Caco-2 (cell line): ENCODE measurements around the gene RALBP1. TPM values are rescaled to one million over a fixed set of nuclear protein-coding genes. Genes with fewer than 3 reads are reported as not detected.
"Not testable (repeated sequence)": the region's sequence is repeated elsewhere in the genome, so short reads cannot be mapped to it uniquely, and the experiment has no call there.

Experiments used
- BruUV-seq: library from RNA; stranded (reverse); fragments of 400-500 nt; replicated peaks from 2 replicates; lab custom pipeline; 2021; lab: Mats Ljungman, UMichigan
- CTCF ChIA-PET: fragments of 300-600 bp; sonication (Branson Sonifier 250); formaldehyde crosslinking; loops from one replicate; lab custom pipeline; 2022; ENCODE audit warnings: antibody characterized with exemption; lab: Charles Lee
- POLR2A ChIA-PET: fragments of 300-600 bp; sonication (Branson Sonifier 250); formaldehyde crosslinking; loops from one replicate; lab custom pipeline; 2022; ENCODE audit warnings: antibody characterized with exemption; lab: Charles Lee
- DNase-seq, 2 experiments: peaks; one replicate each; pipeline versions ENCODE4 v3.0.0 to v3.0.0-alpha.2; 2020 to 2022
- H3K27me3 ChIP-seq: replicated peaks from 2 replicates; pipeline ENCODE4 v1.6.0; 2011; ENCODE audit warnings: low read length; ENCODE audit not compliant: control insufficient read depth, insufficient read depth
- H3K36me3 ChIP-seq: 2 replicates; pipeline ENCODE4 v1.5.1; 2011; ENCODE audit warnings: low read length; ENCODE audit not compliant: control insufficient read depth, insufficient read depth
- H3K4me1 ChIP-seq: fragments of 250-450 bp; sonication (Bioruptor Pico); 2 replicates; pipeline ENCODE4 v1.5.1; 2020; ENCODE audit warnings: mild to moderate bottlenecking
- H3K4me3 ChIP-seq: 2 replicates; pipeline ENCODE4 v1.5.1; 2011; ENCODE audit warnings: low read depth, mild to moderate bottlenecking, control low read depth, low read length
- H3K9me3 ChIP-seq: fragments of 250-450 bp; sonication (Bioruptor Pico); 2 replicates; pipeline ENCODE4 v1.5.1; 2020; ENCODE audit warnings: mild to moderate bottlenecking, moderate library complexity
- H3K27ac Mint-ChIP-seq: one replicate; pipeline ENCODE4 v1.8.0; 2022; ENCODE audit warnings: mixed read lengths; ENCODE audit not compliant: unreplicated experiment
- H3K27me3 Mint-ChIP-seq: one replicate; pipeline ENCODE4 v1.8.0; 2022; ENCODE audit warnings: mixed read lengths; ENCODE audit not compliant: insufficient read depth, unreplicated experiment
- H3K36me3 Mint-ChIP-seq: one replicate; pipeline ENCODE4 v1.8.0; 2022; ENCODE audit warnings: mild to moderate bottlenecking, mixed read lengths; ENCODE audit not compliant: insufficient read depth, unreplicated experiment
- H3K4me1 Mint-ChIP-seq: one replicate; pipeline ENCODE4 v1.8.0; 2022; ENCODE audit warnings: low read depth, mixed read lengths; ENCODE audit not compliant: unreplicated experiment
- H3K4me3 Mint-ChIP-seq: one replicate; pipeline ENCODE4 v1.8.0; 2022; ENCODE audit warnings: mild to moderate bottlenecking, moderate library complexity, mixed read lengths; ENCODE audit not compliant: unreplicated experiment
- H3K9me3 Mint-ChIP-seq: one replicate; pipeline ENCODE4 v1.8.0; 2022; ENCODE audit warnings: mixed read lengths; ENCODE audit not compliant: unreplicated experiment
- intact Hi-C: fragments of 100-400 bp; cut with micrococcal nuclease; formaldehyde crosslinking; loops from one replicate; pipeline ENCODE4 v1.10.0; 2022; ENCODE audit not compliant: unreplicated experiment
- total RNA-seq: library from RNA; stranded (reverse); gene quantifications from 2 replicates; pipeline ENCODE4 v1.2.3, GENCODE V29; 2022
- TF ChIP-seq, protein P1 (sequence below), 2 experiments: fragments of 200-600 bp in 1 of 2; IDR thresholded peaks; 1 replicate in 1 of 2; 2 replicates in 1 of 2; pipeline versions ENCODE4 v1.5.1 to v1.8.0; 2011 to 2022; ENCODE audit warnings: antibody characterized with exemption in 1 of 2, control low read depth in 1 of 2, inconsistent platforms in 1 of 2, low read depth in 1 of 2, low read length in 1 of 2, mild to moderate bottlenecking in 1 of 2, moderate library complexity in 1 of 2; ENCODE audit not compliant: insufficient read depth in 1 of 2, severe bottlenecking in 1 of 2, unreplicated experiment in 1 of 2

The RALBP1 gene
- total RNA-seq, 1 experiment from 2014 or later = 66.3 TPM

DNA sequence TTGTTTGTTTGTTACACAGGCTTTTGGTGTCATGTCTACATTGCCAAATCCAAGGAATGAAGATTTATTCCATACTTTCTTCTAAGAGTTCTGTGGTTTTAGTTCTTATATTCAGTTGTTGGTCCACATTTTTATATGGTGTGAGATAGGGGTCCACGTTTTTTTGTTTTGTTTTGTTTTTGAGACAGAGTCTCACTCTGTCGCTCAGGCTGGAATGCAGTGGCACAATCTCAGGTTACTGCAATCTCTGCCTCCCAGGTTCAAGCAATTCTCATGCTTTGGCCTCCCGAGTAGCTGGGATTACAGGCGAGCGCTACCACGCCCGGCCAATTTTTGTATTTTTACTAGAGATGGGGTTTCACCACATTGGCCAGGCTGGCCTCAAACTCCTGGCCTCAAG lies 8.2 kb downstream of the RALBP1 start:
- H3K36me3 Mint-ChIP-seq = peaks cover 16% of the 10 kb centered on the region
- ChIA-PET POLR2A (interaction anchor here (0.6 kb wide), 1 partner anchor 284 kb away, joined by 3 read pairs; no protein-coding TSS in a partner anchor), CTCF (no interaction called here)
- intact Hi-C loops = no loop called here
- H3K9me3 Mint-ChIP-seq = no peaks in the 10 kb centered on the region
- DNase-seq = no peak
- no peaks in the 10 kb centered on the region for H3K27me3 ChIP-seq
- H3K27me3 Mint-ChIP-seq = no peaks in the 10 kb centered on the region
- TF ChIP-seq, protein P1, sequence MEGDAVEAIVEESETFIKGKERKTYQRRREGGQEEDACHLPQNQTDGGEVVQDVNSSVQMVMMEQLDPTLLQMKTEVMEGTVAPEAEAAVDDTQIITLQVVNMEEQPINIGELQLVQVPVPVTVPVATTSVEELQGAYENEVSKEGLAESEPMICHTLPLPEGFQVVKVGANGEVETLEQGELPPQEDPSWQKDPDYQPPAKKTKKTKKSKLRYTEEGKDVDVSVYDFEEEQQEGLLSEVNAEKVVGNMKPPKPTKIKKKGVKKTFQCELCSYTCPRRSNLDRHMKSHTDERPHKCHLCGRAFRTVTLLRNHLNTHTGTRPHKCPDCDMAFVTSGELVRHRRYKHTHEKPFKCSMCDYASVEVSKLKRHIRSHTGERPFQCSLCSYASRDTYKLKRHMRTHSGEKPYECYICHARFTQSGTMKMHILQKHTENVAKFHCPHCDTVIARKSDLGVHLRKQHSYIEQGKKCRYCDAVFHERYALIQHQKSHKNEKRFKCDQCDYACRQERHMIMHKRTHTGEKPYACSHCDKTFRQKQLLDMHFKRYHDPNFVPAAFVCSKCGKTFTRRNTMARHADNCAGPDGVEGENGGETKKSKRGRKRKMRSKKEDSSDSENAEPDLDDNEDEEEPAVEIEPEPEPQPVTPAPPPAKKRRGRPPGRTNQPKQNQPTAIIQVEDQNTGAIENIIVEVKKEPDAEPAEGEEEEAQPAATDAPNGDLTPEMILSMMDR (IDR thresholded peaks at IDR 0.05; ENCODE audit: insufficient read depth in 1 of 2, low read depth in 1 of 2, low read length in 1 of 2, severe bottlenecking in 1 of 2, unreplicated experiment in 1 of 2) = no peak
- no peak overlapping the region for H3K27ac Mint-ChIP-seq
- H3K36me3 ChIP-seq = no peaks in the 10 kb centered on the region
- no peaks in the 10 kb centered on the region for H3K4me1 ChIP-seq
- no peaks in the 10 kb centered on the region for H3K9me3 ChIP-seq
- peaks cover 16% of the 10 kb centered on the region for H3K4me1 Mint-ChIP-seq
- H3K4me3 Mint-ChIP-seq = no peak overlapping the region
- no peak overlapping the region for H3K4me3 ChIP-seq
- BruUV-seq = no TSS peak

DNA sequence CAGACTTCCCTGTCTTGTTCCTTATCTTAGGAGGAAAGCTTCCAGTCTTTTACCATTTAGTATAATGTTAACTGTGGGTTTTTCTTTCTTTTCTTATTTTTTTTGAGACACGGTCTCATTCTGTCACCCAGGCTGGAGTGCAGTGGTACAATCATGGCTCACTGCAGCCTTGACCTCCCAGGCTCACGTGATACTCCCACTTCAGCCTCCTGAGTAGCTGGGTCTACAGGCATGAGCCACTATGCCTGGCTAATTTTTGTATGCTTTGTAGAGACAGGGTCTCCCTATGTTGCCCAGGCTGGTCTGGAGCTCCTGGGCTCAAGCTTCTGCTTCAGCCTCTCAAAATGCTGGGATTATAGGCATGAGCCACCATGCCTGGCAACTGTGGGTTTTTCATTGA lies 9.5 kb downstream of the RALBP1 start:
- POLR2A ChIA-PET, H3K36me3 ChIP-seq, intact Hi-C loops, H3K4me1 Mint-ChIP-seq, H3K27me3 Mint-ChIP-seq, BruUV-seq, H3K27me3 ChIP-seq, H3K36me3 Mint-ChIP-seq, H3K4me3 Mint-ChIP-seq, H3K9me3 ChIP-seq, DNase-seq, H3K4me1 ChIP-seq, H3K27ac Mint-ChIP-seq, H3K9me3 Mint-ChIP-seq, H3K4me3 ChIP-seq: not testable (repeated sequence)
- CTCF ChIA-PET = interaction anchor here (0.6 kb wide), 1 partner anchor 475 kb away, joined by 3 read pairs; no protein-coding TSS in a partner anchor

DNA sequence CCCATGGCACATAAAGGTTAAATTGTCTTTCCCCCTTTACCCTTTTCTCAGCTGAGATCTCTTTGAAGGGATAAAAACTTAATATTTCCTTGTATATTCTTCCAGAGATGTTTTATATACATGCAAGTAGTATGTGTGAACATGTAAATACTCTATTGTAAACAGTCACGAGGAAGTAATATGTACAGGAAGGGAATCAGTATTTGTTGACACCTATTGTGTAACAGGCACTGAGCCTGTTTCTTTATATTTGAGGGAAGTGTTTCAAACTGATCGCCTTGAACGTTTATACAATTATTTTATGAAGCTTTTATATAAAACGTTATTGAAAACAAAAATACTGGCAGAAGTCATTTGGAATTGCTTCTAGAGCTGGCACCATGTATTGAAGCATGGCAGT lies 13.2 kb downstream of the RALBP1 start:
- Mint-ChIP-seq H3K36me3 (peaks cover 12% of the 10 kb centered on the region), H3K4me3 (no peak overlapping the region), H3K4me1 (peaks cover 6% of the 10 kb centered on the region), H3K9me3 (no peaks in the 10 kb centered on the region), H3K27me3 (no peaks in the 10 kb centered on the region), H3K27ac (peak overlapping the region; percentile 42)
- CTCF ChIA-PET = no interaction called here
- intact Hi-C loops = no loop called here
- H3K9me3 ChIP-seq = 0 out of 2 replicates have a peak, but pooled peaks cover 4% of the 10 kb centered on the region
- TF ChIP-seq, protein P1 (IDR thresholded peaks at IDR 0.05; ENCODE audit: insufficient read depth in 1 of 2, low read depth in 1 of 2, low read length in 1 of 2, severe bottlenecking in 1 of 2, unreplicated experiment in 1 of 2) = no peak
- no peak for DNase-seq
- no peak overlapping the region for H3K4me3 ChIP-seq
- H3K36me3 ChIP-seq = no peaks in the 10 kb centered on the region
- POLR2A ChIA-PET = no interaction called here
- no peaks in the 10 kb centered on the region for H3K4me1 ChIP-seq
- H3K27me3 ChIP-seq = no peaks in the 10 kb centered on the region
- BruUV-seq = no TSS peak
